Muscle layer of colon (tissue), 2 donors: ENCODE data around the gene IL1RAPL1.

Source experiments
- H3K27ac ChIP-seq: one replicate; pipeline ENCODE4 v1.7.0; 2013; ENCODE audit warnings: low read depth, mild to moderate bottlenecking, low read length, moderate library complexity
- H3K27me3 ChIP-seq, 2 donors: one replicate each; pipeline ENCODE4 v1.7.0; 2013; ENCODE audit warnings: low read length in 2 of 2, mild to moderate bottlenecking in 2 of 2; ENCODE audit not compliant: insufficient read depth in 2 of 2, control insufficient read depth in 1 of 2
- H3K36me3 ChIP-seq: one replicate; pipeline ENCODE4 v1.7.0; 2013; ENCODE audit warnings: mild to moderate bottlenecking, low read length; ENCODE audit not compliant: insufficient read depth
- H3K4me1 ChIP-seq: one replicate; pipeline ENCODE4 v1.7.0; 2013; ENCODE audit warnings: mild to moderate bottlenecking, low read length; ENCODE audit not compliant: insufficient read depth
- H3K4me3 ChIP-seq, 2 donors: one replicate each; pipeline ENCODE4 v1.7.0; 2013; ENCODE audit warnings: low read length in 2 of 2, low read depth in 1 of 2, mild to moderate bottlenecking in 1 of 2, moderate library complexity in 1 of 2
- H3K9ac ChIP-seq: one replicate; pipeline ENCODE4 v1.7.0; 2013; ENCODE audit warnings: low read length
- H3K9me3 ChIP-seq: one replicate; pipeline ENCODE4 v1.7.0; 2013; ENCODE audit warnings: mild to moderate bottlenecking, low read length
- donor health status: abdominal sarcoma.
- donor health status: Adenocarcinoma of cecum.

IL1RAPL1 gene

GRCh38 chrX:29787656-29788055 is 1200.4 kb downstream of the IL1RAPL1 start:
- Histone ChIP-seq H3K9ac (no peak overlapping the region), H3K9me3 (no peaks in the 10 kb centered on the region), H3K4me3 (no peak overlapping the region), H3K27ac (no peak overlapping the region), H3K4me1 (no peaks in the 10 kb centered on the region), H3K36me3 (no peaks in the 10 kb centered on the region), H3K27me3 (no peaks in the 10 kb centered on the region)

- H3K27me3 ChIP-seq = no peaks in the 10 kb centered on the region
- no peaks in the 10 kb centered on the region for H3K36me3 ChIP-seq
- no peak overlapping the region for H3K9ac ChIP-seq
- H3K9me3 ChIP-seq = no peaks in the 10 kb centered on the region
- no peak overlapping the region for H3K27ac ChIP-seq
- H3K4me3 ChIP-seq = no peak overlapping the region
- H3K4me1 ChIP-seq = no peaks in the 10 kb centered on the region
Measured at GRCh38 chrX:29788991-29789699, 1201.9 kb downstream of the IL1RAPL1 start.

GRCh38 chrX:29792335-29792734 is 1205.1 kb downstream of the IL1RAPL1 start:
- H3K36me3 ChIP-seq = no peaks in the 10 kb centered on the region
- H3K27me3 ChIP-seq = no peaks in the 10 kb centered on the region
- no peaks in the 10 kb centered on the region for H3K9me3 ChIP-seq
- H3K27ac ChIP-seq = no peak overlapping the region
- no peaks in the 10 kb centered on the region for H3K4me1 ChIP-seq
- H3K9ac ChIP-seq = no peak overlapping the region
- H3K4me3 ChIP-seq = no peak overlapping the region

GRCh38 chrX:29797156-29797555 is 1209.9 kb downstream of the IL1RAPL1 start:
- no peaks in the 10 kb centered on the region for H3K9me3 ChIP-seq
- no peak overlapping the region for H3K9ac ChIP-seq
- H3K4me3 ChIP-seq = no peak overlapping the region
- H3K4me1 ChIP-seq = no peaks in the 10 kb centered on the region
- H3K36me3 ChIP-seq = no peaks in the 10 kb centered on the region
- H3K27me3 ChIP-seq = no peaks in the 10 kb centered on the region
- H3K27ac ChIP-seq = no peak overlapping the region

GRCh38 chrX:29798469-29798868 is 1211.2 kb downstream of the IL1RAPL1 start:
- H3K9ac ChIP-seq = no peak overlapping the region
- no peaks in the 10 kb centered on the region for H3K4me1 ChIP-seq
- no peak overlapping the region for H3K4me3 ChIP-seq
- no peak overlapping the region for H3K27ac ChIP-seq
- no peaks in the 10 kb centered on the region for H3K9me3 ChIP-seq
- H3K36me3 ChIP-seq = no peaks in the 10 kb centered on the region
- no peaks in the 10 kb centered on the region for H3K27me3 ChIP-seq

- no peaks in the 10 kb centered on the region for H3K9me3 ChIP-seq
- H3K4me3 ChIP-seq = no peak overlapping the region
- H3K27me3 ChIP-seq = no peaks in the 10 kb centered on the region
- no peak overlapping the region for H3K9ac ChIP-seq
- H3K4me1 ChIP-seq = no peaks in the 10 kb centered on the region
- H3K27ac ChIP-seq = no peak overlapping the region
- no peaks in the 10 kb centered on the region for H3K36me3 ChIP-seq
Measured at GRCh38 chrX:29813174-29813573, 1225.9 kb downstream of the IL1RAPL1 start.

- Histone ChIP-seq H3K9ac (no peak overlapping the region), H3K36me3 (no peaks in the 10 kb centered on the region), H3K4me1 (no peaks in the 10 kb centered on the region), H3K9me3 (no peaks in the 10 kb centered on the region), H3K4me3 (no peak overlapping the region), H3K27me3 (no peaks in the 10 kb centered on the region), H3K27ac (no peak overlapping the region)
Measured at GRCh38 chrX:29824176-29824906, 1237.1 kb downstream of the IL1RAPL1 start.

GRCh38 chrX:29826742-29827141 is 1239.5 kb downstream of the IL1RAPL1 start:
- no peaks in the 10 kb centered on the region for H3K9me3 ChIP-seq
- H3K27ac ChIP-seq = no peak overlapping the region
- no peak overlapping the region for H3K4me3 ChIP-seq
- no peak overlapping the region for H3K9ac ChIP-seq
- no peaks in the 10 kb centered on the region for H3K36me3 ChIP-seq
- no peaks in the 10 kb centered on the region for H3K4me1 ChIP-seq
- no peaks in the 10 kb centered on the region for H3K27me3 ChIP-seq

- no peak overlapping the region for H3K4me3 ChIP-seq
Measured at GRCh38 chrX:29834311-29834710, 1247.1 kb downstream of the IL1RAPL1 start.

GRCh38 chrX:29834764-29835163 is 1247.5 kb downstream of the IL1RAPL1 start:
- no peaks in the 10 kb centered on the region for H3K27me3 ChIP-seq
- no peaks in the 10 kb centered on the region for H3K36me3 ChIP-seq
- H3K4me1 ChIP-seq = no peaks in the 10 kb centered on the region
- no peak overlapping the region for H3K9ac ChIP-seq
- no peak overlapping the region for H3K4me3 ChIP-seq
- no peak overlapping the region for H3K27ac ChIP-seq
- no peaks in the 10 kb centered on the region for H3K9me3 ChIP-seq

More at GRCh38 chrX:29834311-29834710, 1247.1 kb downstream of the IL1RAPL1 start:
- Histone ChIP-seq H3K36me3 (no peaks in the 10 kb centered on the region), H3K27ac (no peak overlapping the region), H3K9ac (no peak overlapping the region), H3K27me3 (no peaks in the 10 kb centered on the region), H3K9me3 (no peaks in the 10 kb centered on the region), H3K4me1 (no peaks in the 10 kb centered on the region)

GRCh38 chrX:29841750-29842149 is 1254.5 kb downstream of the IL1RAPL1 start:
- Histone ChIP-seq H3K27ac (no peak overlapping the region), H3K27me3 (no peaks in the 10 kb centered on the region), H3K9ac (no peak overlapping the region), H3K9me3 (no peaks in the 10 kb centered on the region), H3K4me3 (no peak overlapping the region), H3K36me3 (no peaks in the 10 kb centered on the region), H3K4me1 (no peaks in the 10 kb centered on the region)

- Histone ChIP-seq H3K4me1 (no peaks in the 10 kb centered on the region), H3K9ac (no peak overlapping the region), H3K36me3 (no peaks in the 10 kb centered on the region), H3K4me3 (no peak overlapping the region), H3K9me3 (no peaks in the 10 kb centered on the region), H3K27ac (no peak overlapping the region), H3K27me3 (no peaks in the 10 kb centered on the region)
Measured at GRCh38 chrX:29842552-29842951, 1255.3 kb downstream of the IL1RAPL1 start.
